MM.1S (cell line): Measurements from ENCODE around the gene NR6A1.

Source experiments
- EZH2 ChIP-seq: fragments of 300-600 bp; sonication (generic); optimal IDR thresholded peaks from 2 replicates; pipeline ENCODE3; 2017; ENCODE audit warnings: low read depth, mild to moderate bottlenecking, antibody characterized with exemption, low read length, mixed read lengths
- EZH2phosphoT487 ChIP-seq: fragments of 300-600 bp; sonication (generic); IDR thresholded peaks from 2 replicates; pipeline ENCODE4 v1.6.1; 2018; ENCODE audit warnings: antibody characterized with exemption, low read length
- TF ChIP-seq, protein P1 (sequence below): fragments of 300-600 bp; sonication (generic); IDR thresholded peaks from 2 replicates; pipeline ENCODE4 v1.5.1; 2016; ENCODE audit warnings: antibody characterized with exemption, low read length, mixed read lengths

DNA sequence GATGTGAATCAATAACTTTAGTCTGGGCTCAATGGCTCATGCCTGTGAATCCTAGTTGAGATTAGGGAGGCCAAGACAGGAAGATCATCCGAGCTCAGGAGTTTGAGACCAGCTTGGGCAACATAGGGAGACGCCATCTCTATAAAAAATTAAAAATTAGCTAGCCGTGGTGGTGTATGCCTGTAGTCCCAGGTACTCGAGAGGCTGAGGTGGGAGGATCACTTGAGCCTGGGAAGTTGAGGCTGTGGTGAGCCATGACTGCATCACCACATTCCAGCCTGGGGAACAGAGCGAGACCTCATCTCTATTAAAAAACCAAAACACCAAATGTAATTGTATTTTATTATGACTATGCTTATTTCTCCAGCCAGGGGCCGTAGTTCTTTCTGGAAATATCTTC lies 194.4 kb downstream of the NR6A1 start:
- TF ChIP-seq, protein P1, sequence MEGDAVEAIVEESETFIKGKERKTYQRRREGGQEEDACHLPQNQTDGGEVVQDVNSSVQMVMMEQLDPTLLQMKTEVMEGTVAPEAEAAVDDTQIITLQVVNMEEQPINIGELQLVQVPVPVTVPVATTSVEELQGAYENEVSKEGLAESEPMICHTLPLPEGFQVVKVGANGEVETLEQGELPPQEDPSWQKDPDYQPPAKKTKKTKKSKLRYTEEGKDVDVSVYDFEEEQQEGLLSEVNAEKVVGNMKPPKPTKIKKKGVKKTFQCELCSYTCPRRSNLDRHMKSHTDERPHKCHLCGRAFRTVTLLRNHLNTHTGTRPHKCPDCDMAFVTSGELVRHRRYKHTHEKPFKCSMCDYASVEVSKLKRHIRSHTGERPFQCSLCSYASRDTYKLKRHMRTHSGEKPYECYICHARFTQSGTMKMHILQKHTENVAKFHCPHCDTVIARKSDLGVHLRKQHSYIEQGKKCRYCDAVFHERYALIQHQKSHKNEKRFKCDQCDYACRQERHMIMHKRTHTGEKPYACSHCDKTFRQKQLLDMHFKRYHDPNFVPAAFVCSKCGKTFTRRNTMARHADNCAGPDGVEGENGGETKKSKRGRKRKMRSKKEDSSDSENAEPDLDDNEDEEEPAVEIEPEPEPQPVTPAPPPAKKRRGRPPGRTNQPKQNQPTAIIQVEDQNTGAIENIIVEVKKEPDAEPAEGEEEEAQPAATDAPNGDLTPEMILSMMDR = no peak
- TF ChIP-seq EZH2 = no peak
- TF ChIP-seq EZH2phosphoT487 = no peak
